Muscle layer of duodenum (tissue), 2 donors: ENCODE measurements around the gene NFKBIB.
"Not testable (repeated sequence)": the region's sequence is repeated elsewhere in the genome, so short reads cannot be mapped to it uniquely, and the experiment has no call there.

ENCODE experiments used
- H3K27ac ChIP-seq: one replicate; pipeline ENCODE4 v1.7.0; 2013; ENCODE audit warnings: mild to moderate bottlenecking, low read length
- H3K27me3 ChIP-seq: one replicate; pipeline ENCODE4 v1.7.0; 2013; ENCODE audit warnings: low read depth, mild to moderate bottlenecking, control low read depth, low read length
- H3K36me3 ChIP-seq, 2 donors: one replicate each; pipeline ENCODE4 v1.7.0; 2013; ENCODE audit warnings: low read length in 2 of 2, control low read depth in 1 of 2, mild to moderate bottlenecking in 1 of 2; ENCODE audit not compliant: insufficient read depth in 2 of 2, control insufficient read depth in 1 of 2
- H3K4me1 ChIP-seq, 2 donors: one replicate each; pipeline ENCODE4 v1.7.0; 2013; ENCODE audit warnings: low read length in 2 of 2, mild to moderate bottlenecking in 2 of 2, control low read depth in 1 of 2, moderate library complexity in 1 of 2; ENCODE audit not compliant: insufficient read depth in 2 of 2, control insufficient read depth in 1 of 2
- H3K4me3 ChIP-seq, 2 donors: one replicate each; pipeline ENCODE4 v1.7.0; 2013; ENCODE audit warnings: low read length in 2 of 2, low read depth in 1 of 2, mild to moderate bottlenecking in 1 of 2
- H3K9me3 ChIP-seq, 2 donors: one replicate each; pipeline ENCODE4 v1.7.0; 2013; ENCODE audit warnings: low read length in 2 of 2, control low read depth in 1 of 2, mild to moderate bottlenecking in 1 of 2; ENCODE audit not compliant: control insufficient read depth in 1 of 2
- donor health status: healthy.

Gene NFKBIB

DNA sequence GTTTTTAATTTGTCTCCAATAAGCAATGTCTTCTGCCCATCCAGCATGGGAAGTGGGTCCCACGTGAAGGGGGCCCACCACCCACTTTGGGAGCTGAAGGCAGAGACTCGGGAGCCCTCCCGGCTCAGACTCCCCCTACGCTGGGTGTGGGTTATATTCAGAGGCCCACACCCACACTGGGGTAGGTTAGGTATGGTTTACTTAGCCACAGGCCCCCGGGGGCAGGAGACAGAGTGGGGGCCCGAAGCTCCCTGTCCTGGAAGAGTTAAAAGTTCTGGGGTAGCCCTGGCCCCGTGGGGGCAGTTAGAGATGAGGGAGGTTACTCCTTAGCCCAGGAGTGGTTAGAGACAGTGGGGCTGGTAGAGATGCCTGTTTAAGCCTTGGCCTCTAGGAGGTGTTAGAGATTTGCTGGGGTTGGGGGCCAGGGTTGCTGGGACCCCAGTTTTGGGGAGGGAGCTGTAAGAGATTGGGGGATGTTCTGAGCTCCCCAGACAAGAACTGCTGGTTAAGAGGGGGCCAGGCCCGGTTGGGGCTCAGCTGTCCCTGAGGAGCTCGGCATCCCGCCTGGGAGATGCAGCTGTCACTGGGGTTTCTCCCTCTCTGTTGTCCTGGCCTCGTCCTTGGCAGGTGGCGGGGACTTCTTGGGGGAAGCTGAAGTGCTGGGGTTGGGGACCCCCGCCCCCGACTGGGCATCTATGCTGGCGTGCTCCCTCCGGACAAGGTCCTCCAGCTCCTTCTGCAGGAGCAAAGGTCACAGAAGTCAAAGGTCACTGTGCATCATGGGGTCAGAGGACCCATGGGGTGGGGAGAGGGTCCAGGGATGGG is 21.0 kb upstream of the NFKBIB start:
- H3K4me1 ChIP-seq = no peaks in the 10 kb centered on the region
- H3K4me3 ChIP-seq = no peak overlapping the region
- peaks cover 0 to 37% of the 10 kb centered on the region in 2 donors for H3K36me3 ChIP-seq
- peak overlapping the region; percentile 80 for H3K27ac ChIP-seq
- H3K27me3 ChIP-seq = no peaks in the 10 kb centered on the region
- H3K9me3 ChIP-seq = no peaks in the 10 kb centered on the region

DNA sequence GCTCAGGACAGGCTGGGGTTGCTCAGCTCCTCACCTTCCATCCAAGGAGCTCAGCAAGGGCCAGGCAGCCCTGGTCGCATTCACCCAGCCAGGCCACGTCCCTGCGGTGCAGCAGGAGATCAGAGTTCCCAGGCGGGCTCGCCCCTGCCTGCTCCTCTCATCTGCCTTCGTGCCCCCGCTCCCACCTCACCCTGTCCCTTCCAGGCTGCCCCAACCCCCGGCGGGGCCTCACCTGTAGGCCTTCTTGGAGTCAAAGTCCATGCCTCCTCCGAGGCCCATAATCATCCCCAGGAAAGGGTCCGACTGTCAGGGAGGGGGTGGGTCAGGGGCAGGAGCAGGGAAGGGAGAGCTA is 20.4 kb upstream of the NFKBIB start:
- H3K9me3 ChIP-seq = no peaks in the 10 kb centered on the region
- H3K27ac ChIP-seq = no peak overlapping the region
- no peaks in the 10 kb centered on the region for H3K4me1 ChIP-seq
- H3K36me3 ChIP-seq = peaks cover 0 to 37% of the 10 kb centered on the region in 2 donors
- H3K4me3 ChIP-seq = no peak overlapping the region
- H3K27me3 ChIP-seq = no peaks in the 10 kb centered on the region

DNA sequence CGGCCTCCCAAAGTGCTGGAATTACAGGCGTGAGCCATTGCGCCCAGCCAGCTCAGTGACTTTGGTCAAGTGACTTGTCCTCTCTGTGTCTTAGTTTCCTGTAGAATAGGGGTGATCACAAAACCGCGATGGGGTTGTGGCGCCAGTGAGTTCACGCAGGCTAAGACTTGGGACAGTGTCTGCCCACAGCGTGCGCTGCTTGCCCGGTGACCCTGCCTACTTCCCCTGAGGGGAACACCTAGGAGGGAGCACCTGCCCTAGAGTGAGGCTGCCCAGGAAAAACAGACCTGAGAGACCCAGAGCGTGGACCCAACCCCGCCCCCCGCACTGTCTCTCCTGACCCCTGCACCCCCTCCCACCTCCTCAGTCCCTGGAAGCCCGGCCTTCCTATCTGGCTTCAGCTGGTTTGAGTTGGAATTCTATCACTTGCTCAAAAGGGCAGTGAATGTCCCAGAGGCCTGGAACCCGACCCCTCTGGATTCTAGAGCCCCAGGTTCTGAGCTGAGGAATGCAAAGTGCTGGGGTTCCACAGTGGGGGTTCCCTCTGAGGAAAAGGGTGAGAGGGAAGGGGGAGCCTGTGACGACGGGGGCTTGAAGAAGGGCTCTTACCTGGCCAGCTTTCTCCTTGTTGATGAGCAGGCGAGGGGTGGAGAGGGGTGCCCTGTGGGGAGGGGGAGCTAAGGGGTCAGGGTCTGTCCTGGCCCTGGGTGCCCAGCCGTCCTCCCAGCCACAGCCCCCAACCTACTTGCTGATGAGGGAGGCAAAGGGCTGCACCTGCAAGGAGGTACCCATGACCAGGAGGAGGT is 19.5 kb upstream of the NFKBIB start:
- no peaks in the 10 kb centered on the region for H3K27me3 ChIP-seq
- no peak overlapping the region for H3K4me3 ChIP-seq
- no peaks in the 10 kb centered on the region for H3K4me1 ChIP-seq
- H3K9me3 ChIP-seq = no peaks in the 10 kb centered on the region
- H3K36me3 ChIP-seq = peaks cover 0 to 37% of the 10 kb centered on the region in 2 donors
- H3K27ac ChIP-seq = no peak overlapping the region

GRCh38 chr19:38880882-38881609 is 18.7 kb upstream of the NFKBIB start:
- Histone ChIP-seq H3K27ac (no peak overlapping the region), H3K9me3 (no peaks in the 10 kb centered on the region), H3K36me3 (peaks cover under 1 to 37% of the 10 kb centered on the region in 2 donors), H3K27me3 (no peaks in the 10 kb centered on the region), H3K4me3 (no peak overlapping the region), H3K4me1 (no peaks in the 10 kb centered on the region)

- Histone ChIP-seq H3K4me3 (no peak overlapping the region), H3K4me1 (no peaks in the 10 kb centered on the region), H3K27ac (no peak overlapping the region), H3K27me3 (no peaks in the 10 kb centered on the region), H3K9me3 (no peaks in the 10 kb centered on the region), H3K36me3 (peaks cover 3 to 43% of the 10 kb centered on the region in 2 donors)
Measured at GRCh38 chr19:38883286-38883685, 16.5 kb upstream of the NFKBIB start.

GRCh38 chr19:38884691-38885090 is 15.1 kb upstream of the NFKBIB start:
- H3K27me3 ChIP-seq, H3K4me1 ChIP-seq, H3K9me3 ChIP-seq, H3K4me3 ChIP-seq, H3K27ac ChIP-seq: not testable (repeated sequence)
- H3K36me3 ChIP-seq = peaks cover 17 to 48% of the 10 kb centered on the region in 2 donors

DNA sequence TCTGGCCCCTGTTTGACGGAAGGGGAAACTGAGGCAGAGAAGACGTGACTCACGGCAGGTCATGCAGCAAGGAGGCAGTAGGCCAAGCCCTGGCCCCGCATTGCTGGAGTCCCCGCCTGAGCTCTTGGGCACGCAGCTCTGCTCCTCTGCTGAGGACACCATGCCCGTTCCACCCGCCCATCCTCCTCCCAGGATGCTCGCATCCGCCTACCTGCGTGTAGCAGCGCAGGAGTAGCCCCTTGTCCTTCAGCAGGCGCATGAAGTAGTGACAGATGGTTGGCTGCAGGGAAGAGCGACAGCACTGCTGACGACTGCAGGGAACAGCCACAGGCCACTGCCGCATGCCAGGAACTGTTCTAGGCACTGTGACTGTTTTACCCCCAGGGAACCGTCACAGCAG is 10.9 kb upstream of the NFKBIB start:
- H3K4me1 ChIP-seq = no peaks in the 10 kb centered on the region
- no peak overlapping the region for H3K4me3 ChIP-seq
- H3K9me3 ChIP-seq = no peaks in the 10 kb centered on the region
- peaks cover 21 to 41% of the 10 kb centered on the region in 2 donors for H3K36me3 ChIP-seq
- H3K27ac ChIP-seq = no peak overlapping the region
- no peaks in the 10 kb centered on the region for H3K27me3 ChIP-seq

- peaks cover 21 to 43% of the 10 kb centered on the region in 2 donors for H3K36me3 ChIP-seq
- H3K4me1 ChIP-seq = no peaks in the 10 kb centered on the region
- no peak overlapping the region for H3K4me3 ChIP-seq
- H3K27ac ChIP-seq = no peak overlapping the region
- H3K27me3 ChIP-seq = no peaks in the 10 kb centered on the region
- no peaks in the 10 kb centered on the region for H3K9me3 ChIP-seq
Measured at GRCh38 chr19:38889803-38890202, 10.0 kb upstream of the NFKBIB start.

GRCh38 chr19:38890686-38891085 is 9.1 kb upstream of the NFKBIB start:
- Histone ChIP-seq H3K4me1 (no peaks in the 10 kb centered on the region), H3K27me3 (no peaks in the 10 kb centered on the region), H3K4me3 (no peak overlapping the region), H3K36me3 (peaks cover 21 to 43% of the 10 kb centered on the region in 2 donors), H3K9me3 (no peaks in the 10 kb centered on the region), H3K27ac (no peak overlapping the region)

- H3K4me3 ChIP-seq = no peak overlapping the region
- H3K9me3 ChIP-seq = no peaks in the 10 kb centered on the region
- H3K36me3 ChIP-seq = peaks cover 18 to 43% of the 10 kb centered on the region in 2 donors
- no peak overlapping the region for H3K27ac ChIP-seq
- no peaks in the 10 kb centered on the region for H3K27me3 ChIP-seq
- peaks cover under 1 to 5% of the 10 kb centered on the region in 2 donors for H3K4me1 ChIP-seq
Measured at GRCh38 chr19:38891771-38892170, 8.0 kb upstream of the NFKBIB start.

DNA sequence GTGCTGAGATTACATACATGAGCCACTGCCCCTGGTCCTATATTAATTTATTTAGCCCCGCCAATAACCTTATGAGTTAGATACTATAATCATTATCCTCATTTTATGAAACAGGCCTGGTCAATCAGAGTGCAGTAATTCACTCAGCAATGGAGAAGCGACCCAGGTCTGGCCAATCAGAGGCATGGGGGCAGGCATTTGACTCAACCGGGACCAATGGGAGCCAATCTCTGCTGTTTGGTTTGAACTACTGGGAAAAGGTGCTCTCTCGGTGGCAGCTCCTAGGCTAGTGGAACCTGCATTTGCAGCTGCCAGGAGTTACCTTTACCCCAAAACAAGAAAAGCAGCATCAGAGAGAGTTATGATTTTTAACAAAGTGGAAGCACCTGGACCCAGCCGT is 6.9 kb upstream of the NFKBIB start:
- Histone ChIP-seq H3K9me3 (no peaks in the 10 kb centered on the region), H3K27ac (no peak overlapping the region), H3K4me3 (no peak overlapping the region), H3K36me3 (peaks cover 18 to 41% of the 10 kb centered on the region in 2 donors), H3K27me3 (no peaks in the 10 kb centered on the region), H3K4me1 (peaks cover 6 to 14% of the 10 kb centered on the region in 2 donors)
